SK-N-MC (cell line): ENCODE results near the gene HK2.

ENCODE experiments used
- EZH2 ChIP-seq: fragments of 200-600 bp; sonication (generic); IDR thresholded peaks from one replicate; pipeline ENCODE4 v1.6.1; 2017; ENCODE audit warnings: antibody characterized with exemption
- POLR2AphosphoS5 ChIP-seq: IDR thresholded peaks from 2 replicates; pipeline ENCODE4 v1.6.1; 2012; ENCODE audit warnings: mild to moderate bottlenecking, low read depth, low read length, borderline replicate concordance

- TF ChIP-seq EZH2 (no peak), POLR2AphosphoS5 (no peak)
Observed at GRCh38 chr2:74930811-74931486, 97.0 kb downstream of the HK2 start.
